NOMO-1 treated with DMSO at 0.1 percent for 48 hours (cell line): Measurements from ENCODE around the gene ARF3.
"Not testable (repeated sequence)": the region's sequence is repeated elsewhere in the genome, so short reads cannot be mapped to it uniquely, and the experiment has no call there.

Source experiments
- DNase-seq: peaks from one replicate; lab custom pipeline; 2025; ENCODE audit not compliant: unreplicated experiment; lab: John Stamatoyannopoulos, UW

The ARF3 gene

DNA sequence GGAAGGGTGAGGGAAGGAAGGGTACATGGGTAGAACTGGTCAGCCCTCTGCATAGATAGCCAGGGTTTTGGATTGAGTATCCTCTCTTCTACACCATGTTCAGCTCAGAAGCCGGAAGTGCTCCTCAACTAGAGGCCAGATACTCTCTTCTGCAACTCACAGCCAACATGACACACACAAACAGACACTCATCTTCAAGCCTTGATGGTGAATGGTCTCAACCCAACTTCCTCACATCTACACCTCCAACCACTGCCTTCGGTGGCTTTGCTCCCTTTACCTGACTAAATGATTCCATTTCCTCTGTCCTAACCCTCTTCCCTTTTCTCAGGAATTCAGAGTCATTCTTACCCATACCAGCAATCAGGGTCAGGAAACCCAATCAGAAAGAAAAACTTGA lies 24.4 kb downstream of the ARF3 start:
- no peak for DNase-seq

DNA sequence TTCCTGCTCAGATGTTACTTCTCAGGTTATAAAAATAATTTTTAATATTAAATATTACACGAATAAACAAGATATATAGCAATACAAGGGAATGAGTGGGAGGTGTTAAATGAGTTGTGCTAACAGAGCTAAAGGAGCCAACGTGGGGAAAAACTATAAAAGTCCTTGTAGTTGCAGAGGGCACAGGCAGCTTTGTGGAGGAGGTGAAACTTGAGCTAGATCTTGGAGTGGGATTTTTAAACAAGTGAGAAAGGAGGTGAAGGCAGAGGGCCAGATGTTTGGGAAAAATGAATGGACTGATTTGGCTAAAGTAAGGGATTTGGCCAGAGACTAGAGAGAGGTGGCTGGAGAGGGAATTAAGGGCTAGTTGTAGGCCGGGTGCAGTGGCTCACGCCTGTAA lies 26.8 kb downstream of the ARF3 start:
- DNase-seq, result no peak

DNA sequence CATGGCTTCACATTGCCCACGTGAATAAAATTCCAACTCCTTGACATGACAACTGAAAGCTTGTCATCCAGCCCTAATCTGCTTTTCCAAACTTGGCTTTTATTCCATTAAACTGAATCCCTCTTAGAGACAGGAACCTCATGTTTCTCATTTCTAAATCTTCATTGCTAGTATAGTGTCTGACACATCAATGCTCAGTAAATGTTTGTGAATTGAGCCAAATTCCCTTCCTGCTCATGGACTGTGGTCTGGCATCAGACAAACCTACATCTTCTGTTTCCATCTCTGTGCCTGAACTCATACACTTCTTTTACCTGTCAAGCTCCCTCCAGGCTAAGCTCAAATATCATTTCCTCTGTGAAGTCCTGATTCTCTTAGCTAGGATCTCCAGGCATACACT lies 27.7 kb downstream of the ARF3 start:
- DNase-seq, result no peak

DNA sequence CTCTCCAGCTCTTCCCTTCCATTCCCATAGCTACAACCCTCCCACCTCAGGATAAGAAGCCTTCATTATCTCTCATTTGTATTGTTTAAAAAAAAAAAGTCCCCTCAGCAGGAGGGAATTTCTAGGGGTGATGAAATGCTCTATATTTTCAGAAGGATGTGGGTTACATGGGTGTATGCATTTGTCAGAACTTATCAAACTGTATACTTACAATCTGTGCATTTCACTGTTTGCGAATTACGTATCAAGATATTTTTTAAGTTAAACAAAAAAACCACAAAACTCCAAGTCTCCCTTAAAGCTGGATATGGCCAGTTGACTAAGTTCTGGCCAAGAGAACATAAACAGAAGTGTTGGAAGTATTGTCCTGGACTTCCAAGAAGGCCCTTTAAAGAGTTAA lies 30.0 kb downstream of the ARF3 start:
- DNase-seq, result no peak

DNA sequence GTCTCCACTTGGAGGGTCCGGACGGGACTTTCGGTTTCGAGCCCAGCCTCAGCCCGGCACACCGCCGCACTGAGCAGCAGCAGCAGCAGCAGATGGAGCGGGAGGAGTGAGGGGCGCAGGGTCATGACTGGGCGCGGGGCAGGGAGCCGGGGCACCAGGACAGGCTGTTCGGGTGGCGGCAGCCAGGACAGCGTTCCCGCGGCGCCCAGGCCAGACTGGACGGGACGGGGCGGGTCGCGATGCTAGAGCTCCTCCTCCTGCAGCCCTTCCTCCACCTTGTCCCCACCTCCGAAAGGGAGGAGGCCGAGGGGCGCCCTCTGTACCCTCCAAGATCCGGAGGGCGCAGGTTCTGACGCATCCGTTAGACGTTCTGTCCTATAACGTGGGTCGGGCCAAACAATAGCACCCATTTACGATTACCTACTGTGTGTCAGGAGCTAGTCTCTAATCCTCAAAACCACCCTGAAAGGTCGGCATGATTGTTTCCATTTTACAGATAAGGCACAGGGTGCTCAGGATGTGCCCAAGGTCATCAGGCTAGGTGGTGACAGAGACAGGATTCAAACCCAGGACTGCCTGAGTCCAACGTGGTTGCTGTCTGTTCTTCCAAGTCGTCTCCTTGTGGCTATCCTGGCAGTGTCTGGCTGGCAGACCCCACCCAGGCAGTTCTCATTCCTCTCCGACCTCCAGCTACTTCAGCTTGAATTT lies 31.8 kb downstream of the ARF3 start, which contains the start of gene FKBP11:
Gene FKBP11 (minus strand): TSS at position 189 of the 708 bp plus-strand sequence. CDS start 64 bp downstream, at position 125.
- DNase-seq, result no peak

DNA sequence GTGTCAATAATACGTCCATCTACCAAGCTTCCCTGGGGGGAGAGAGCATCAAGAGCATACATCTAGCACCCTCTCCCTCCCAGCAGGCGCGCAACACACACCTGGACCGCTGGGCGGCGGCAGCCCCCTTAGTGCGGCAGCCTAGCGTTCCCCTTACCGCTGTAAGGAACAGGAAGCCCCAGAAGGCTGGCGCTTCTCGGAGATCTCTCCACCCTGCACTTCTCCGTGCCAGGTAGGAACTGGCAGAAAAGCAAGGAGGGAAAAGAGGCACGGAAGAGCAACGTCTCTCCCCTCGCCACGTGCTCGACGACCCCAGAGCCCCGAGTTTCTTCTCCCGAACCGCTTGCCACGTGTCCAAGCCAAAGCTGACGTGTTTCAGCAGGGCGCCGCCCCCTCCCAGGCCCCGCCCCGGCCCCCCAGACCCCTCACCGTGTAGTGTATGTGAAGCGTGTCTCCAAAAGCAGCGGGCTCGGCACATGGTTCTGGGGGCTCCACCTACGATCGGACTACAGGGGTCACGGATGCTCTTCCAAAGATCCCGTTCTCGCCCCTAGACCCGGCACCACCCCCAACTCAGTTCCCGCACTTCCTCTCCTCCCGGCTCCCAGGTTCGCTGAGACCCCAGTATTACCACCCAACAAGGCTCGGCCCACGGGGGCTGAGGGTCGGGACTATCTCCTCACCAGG lies 32.5 kb downstream of the ARF3 start:
- no peak for DNase-seq

DNA sequence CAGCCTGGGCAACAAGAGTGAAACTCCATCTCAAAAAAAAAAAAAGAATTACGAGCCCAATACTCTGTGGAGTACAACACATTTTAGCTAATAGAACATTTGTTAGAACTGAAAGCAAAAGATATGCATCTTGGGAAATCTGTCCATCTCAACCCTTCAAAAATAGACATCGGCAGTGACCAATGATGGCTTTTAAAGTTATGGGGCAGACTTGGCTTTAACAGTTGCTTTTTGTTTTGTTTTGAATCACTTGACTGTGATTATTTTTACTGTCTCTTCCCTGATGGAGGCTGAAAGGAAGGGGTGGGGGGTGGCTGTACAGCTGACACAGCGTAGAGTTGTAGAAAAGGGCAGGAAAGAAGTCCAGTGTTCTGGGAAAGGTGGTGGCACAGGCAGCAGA lies 34.2 kb downstream of the ARF3 start:
- DNase-seq, result no peak

DNA sequence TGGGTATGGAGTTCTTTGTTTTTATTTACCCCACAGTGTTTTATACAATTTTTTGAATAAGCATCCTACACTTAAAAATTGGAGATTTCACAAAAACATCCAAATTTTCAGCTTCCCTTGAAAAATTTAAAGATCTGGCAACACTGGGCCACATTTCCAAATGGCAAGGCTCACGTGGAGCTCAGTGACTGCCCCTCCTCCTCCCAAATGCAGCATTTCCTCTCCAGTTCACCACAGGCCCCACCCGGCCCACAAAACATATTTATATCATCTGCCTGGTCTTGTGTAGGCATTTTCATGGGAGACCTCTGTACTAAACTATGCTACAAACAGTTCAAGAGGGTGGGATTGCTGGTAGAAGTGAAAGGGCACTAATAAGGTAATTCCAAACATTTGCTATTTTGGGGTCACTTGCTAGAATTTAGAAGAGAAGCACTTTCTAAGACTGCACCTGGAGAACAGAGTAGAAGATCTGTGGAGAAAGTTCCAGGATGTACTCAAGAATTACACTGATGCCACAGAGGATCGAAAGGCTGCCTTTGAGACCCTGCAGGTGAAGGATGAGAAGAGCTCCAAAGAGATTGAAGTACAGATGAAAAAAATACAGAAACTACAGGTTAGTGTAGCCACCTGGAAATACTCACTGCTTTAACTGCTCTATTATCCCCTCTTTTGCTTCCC lies 39.3 kb downstream of the ARF3 start:
- peak; percentile 42 for DNase-seq

DNA sequence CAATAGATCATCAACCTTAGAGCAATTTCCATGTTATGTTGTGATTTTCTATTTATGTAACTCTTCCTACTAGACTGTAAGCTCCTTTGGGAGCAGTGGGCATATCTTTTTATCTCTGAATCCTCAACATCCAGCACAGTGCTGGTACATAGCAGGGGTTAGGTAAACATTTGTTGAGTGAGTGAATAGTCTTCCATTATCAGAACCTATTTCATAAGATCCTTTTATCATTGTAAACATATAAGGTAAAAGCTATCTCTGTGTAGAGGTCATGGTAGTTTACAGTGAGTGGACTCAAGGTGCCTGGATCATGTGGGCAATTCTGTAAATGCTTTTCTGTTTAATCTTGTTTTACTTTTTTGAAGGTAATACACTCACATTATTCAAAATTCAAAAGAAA lies 47.1 kb downstream of the ARF3 start:
- DNase-seq, result no peak

DNA sequence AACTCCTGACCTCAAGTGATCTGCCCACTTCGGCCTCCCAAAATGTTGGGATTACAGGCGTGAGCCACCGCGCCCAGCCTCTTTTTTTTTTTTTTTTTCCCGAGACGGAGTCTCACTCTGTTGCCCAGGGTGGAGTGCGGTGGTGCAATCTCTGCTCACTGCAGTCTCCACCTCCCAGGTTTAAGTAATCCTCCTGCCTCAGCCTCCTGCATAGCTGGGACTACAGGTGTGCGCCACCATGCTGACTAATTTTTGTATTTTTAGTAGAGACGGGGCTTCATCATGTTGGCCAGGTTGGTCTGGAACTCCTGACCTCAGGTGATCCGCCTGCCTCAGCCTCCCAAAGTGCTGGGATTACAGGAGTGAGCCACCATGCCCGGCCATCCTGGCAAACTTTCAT lies 47.6 kb downstream of the ARF3 start:
- not testable (repeated sequence) for DNase-seq

DNA sequence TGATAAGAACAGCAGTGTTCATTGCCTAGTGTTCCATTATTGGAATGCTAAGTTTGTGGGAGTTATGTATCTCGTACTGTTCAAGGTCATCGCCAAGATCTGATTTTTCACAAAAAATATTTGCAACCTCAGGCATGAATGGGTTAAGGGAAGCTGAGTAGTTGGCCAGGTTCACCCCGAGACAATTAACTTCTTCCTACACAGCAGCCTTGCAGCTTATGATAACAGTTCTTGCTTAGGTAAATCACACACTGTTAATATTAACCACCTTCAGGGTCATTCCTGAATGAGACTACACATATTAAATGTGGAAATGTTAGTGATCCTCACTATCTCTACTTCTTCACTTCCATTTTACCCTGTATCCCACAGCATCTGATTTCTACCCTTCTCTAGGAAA lies 50.0 kb downstream of the ARF3 start:
- DNase-seq, result no peak

DNA sequence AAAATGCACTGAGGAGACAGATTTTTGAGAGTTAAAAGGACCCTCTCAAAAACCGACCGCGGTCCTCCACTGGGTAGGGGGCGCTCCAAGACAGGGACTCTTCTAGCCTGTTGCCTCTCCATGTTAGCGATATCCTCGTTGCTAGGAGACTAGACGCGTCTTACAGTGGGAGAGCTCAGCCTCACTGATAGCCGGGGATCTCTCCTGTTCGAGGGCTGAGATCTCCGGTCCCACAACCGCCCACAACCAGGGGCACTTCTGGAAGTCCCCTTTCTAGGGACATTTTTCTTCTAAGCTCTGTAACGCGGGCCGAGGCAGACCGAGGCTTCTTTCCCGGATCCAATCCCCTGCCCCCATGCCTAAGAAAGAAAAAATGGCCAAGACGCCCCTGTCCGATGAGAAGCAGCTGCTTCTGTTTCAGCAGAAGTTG lies 53.3 kb downstream of the ARF3 start:
- peak; percentile 78 for DNase-seq

DNA sequence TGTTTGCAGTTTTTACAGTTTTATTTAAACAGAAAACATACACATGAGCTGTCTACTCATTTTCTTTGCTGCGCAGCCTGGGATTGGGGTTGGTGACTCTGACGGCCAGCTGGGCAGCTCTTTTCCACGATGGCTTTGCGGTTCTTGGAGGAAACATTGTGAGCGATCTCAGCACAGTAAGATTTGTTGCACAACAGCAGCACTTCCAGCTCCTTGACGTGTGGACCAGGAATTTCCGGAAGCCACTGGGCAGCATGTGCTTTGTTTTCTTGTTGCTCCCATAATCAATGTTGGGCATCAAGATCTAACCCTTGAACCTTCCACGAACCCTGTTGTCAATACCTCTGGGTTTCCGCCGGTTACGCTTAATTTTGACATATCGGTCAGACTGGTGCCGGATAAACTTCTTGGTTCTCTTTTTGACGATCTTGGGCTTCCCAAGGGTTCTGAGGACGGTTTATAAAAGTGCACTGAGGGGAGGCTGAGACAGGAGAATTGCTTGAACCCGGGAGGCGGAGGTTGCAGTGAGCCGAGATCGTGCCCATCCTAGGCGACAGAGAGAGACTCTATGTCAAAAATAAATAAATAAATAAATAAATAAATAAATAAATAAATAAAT lies 53.8 kb downstream of the ARF3 start:
- DNase-seq, result no peak

DNA sequence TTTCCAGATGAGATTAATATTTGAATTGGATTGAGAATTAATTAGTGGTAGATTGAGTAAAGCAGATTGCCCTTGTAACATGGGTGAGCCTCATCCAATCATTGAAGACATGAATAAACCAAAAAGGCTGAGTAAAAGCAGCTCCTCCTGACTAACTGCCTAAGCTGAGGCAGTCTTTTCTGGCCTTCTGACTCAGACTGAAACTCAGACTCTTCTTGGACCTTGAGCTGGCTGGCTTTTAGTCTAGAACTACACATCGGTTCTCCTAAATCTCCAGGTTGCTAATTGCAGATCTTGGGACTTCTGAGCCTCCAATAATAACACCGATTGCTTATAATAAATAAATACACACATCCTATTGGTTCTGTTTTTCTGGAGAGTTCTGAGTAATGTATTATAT lies 56.0 kb downstream of the ARF3 start:
- DNase-seq, result no peak

DNA sequence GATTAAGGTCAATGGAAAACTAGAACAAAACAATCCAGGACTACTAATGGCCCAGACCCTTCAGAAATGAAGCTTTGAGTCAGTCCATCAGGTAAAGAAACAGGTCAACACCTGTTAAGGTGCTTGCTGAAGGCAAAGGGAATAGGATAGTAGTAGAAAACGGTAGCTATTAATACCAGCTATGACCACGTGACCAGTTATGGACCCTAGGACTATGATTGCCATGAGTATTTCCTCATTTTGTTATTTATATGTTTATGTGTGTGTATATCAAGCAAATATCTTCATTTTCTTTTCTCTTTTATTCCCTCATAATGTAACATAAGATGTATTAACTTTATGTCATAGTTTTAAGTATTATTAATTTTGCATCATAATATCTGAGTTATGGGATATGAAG lies 57.6 kb downstream of the ARF3 start:
- no peak for DNase-seq

DNA sequence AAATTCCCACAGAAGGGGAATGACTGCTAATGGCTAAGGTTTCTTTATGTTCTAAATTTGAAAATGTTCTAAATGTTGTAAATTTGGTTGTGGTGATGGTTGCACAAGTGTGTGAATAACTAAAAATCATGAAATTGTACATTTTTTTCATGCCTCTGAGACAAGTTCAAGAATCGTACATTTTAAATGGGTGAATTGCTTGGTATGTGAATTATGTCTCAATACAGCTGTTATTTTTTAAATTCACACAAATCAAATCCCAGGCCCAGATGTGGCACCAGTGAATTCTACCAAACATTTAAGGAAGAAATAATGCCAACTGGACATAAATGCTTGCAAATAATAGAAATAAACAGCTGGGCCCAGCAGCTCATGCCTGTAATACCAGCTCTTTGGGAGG lies 63.0 kb downstream of the ARF3 start:
- no peak for DNase-seq

DNA sequence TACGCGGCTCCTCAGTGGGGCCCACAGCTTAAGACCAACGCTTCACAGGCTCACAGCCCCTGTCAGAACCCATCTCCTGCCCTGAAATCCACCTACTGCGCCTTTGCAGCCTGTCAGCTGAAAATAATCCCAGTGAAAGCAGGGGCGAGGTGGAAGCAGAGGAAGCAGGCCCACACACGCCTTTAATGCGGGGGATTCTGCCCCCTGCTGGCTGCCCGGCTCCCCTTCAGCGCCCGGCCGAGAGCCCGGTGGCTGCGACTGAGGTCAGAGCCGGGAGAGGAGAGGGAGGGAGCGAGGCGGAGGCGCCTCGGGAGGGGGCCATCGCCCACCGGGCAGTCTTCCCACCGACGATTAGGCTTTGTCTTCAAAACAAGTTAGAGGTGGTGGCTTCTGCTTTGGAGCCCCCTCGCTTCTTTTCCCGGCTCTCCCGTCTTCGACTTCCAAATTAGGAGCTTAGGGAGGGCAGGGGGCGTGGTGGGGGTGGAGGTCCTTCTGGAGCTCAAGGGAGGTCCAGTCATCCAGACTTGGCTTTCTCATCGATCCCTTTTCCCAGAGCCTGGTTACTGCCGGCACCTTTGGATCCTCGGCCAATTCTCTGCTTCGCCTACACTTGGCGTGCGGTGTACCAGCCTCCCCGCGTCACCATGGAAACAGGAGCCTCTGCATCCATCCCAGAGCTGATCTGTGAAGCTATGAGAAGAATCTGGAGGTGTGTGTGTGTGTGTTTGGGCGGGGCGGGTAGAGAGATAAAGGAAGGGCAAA lies 66.4 kb downstream of the ARF3 start:
- peak; percentile 56 for DNase-seq

DNA sequence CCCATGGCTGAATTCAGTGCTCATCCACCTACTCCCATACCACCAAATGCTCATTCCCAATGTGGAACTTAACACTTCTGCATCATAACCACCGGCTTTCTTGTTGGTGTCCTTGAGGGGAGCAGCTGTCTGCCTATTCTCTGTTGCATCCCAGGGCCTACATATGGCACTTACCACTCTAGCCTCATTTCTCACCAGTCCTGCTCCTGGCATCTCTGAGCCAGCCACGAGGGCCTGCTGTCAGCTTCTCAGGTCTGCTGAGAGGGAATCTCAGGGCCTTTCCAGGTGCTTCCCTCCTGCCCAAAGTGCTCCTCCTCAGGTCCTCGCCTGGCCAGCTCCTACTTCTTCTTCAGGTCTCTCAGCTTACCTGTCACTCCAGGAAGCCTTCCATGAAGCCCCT lies 67.6 kb downstream of the ARF3 start:
- no peak for DNase-seq
